Stomach (tissue), 4 donors: ENCODE data around the gene HOXC13.

Experiments
- CTCF ChIP-seq, 7 experiments: fragments of 450-650 bp in 4 of 7; fragments of 200-600 bp in 3 of 7; sonication (generic) in 3 of 7; IDR thresholded peaks; one replicate each; pipeline ENCODE4 v1.5.1; 2016 to 2019; ENCODE audit warnings: antibody characterized with exemption in 7 of 7, control low read depth in 2 of 7, mild to moderate bottlenecking in 1 of 7
- EP300 ChIP-seq: sonication (generic); formaldehyde crosslinking; IDR thresholded peaks from one replicate; pipeline ENCODE4 v1.6.1; 2017; ENCODE audit warnings: antibody characterized with exemption
- POLR2A ChIP-seq, 4 donors: fragments of 450-650 bp; IDR thresholded peaks; one replicate each; pipeline ENCODE4 v1.6.1; 2016; ENCODE audit warnings: antibody characterized with exemption in 4 of 4, control low read depth in 2 of 4, mild to moderate bottlenecking in 1 of 4, moderate library complexity in 1 of 4
- POLR2AphosphoS5 ChIP-seq, 3 donors: sonication (generic); formaldehyde crosslinking; IDR thresholded peaks; one replicate each; pipeline ENCODE4 v1.6.1; 2016; ENCODE audit warnings: antibody characterized with exemption in 3 of 3

- TF ChIP-seq EP300 (no peak), CTCF (IDR thresholded peaks at IDR 0.05) (no peak), POLR2A (IDR thresholded peaks at IDR 0.05) (no peak), POLR2AphosphoS5 (IDR thresholded peaks at IDR 0.05) (no peak)
Measured at GRCh38 chr12:53968214-53969127, 29.8 kb downstream of the HOXC13 start.
